Testis (tissue), 2 donors: ENCODE measurements around the gene CFAP91.

Experiments
- CTCF ChIP-seq, 3 experiments: fragments of 450-650 bp in 2 of 3; fragments of 200-600 bp in 1 of 3; sonication (generic) in 1 of 3; IDR thresholded peaks; one replicate each; pipeline ENCODE4 v1.5.1; 2016 to 2019; ENCODE audit warnings: antibody characterized with exemption in 3 of 3, mild to moderate bottlenecking in 2 of 3, moderate library complexity in 1 of 3
- POLR2A ChIP-seq: fragments of 450-650 bp; IDR thresholded peaks from one replicate; pipeline ENCODE4 v1.6.1; 2017; ENCODE audit warnings: antibody characterized with exemption, mild to moderate bottlenecking, moderate library complexity

- TF ChIP-seq CTCF (IDR thresholded peaks at IDR 0.05) (no peak), POLR2A (no peak)
These were observed 35.9 kb downstream of the CFAP91 start for GRCh38 chr3:119738741-119739140.
